GM12878 (cell line): ENCODE results near the gene DUSP10.

Experiments
- EP300 ChIP-seq, 2 experiments: fragments of 150-350 bp in 1 of 2; IDR thresholded peaks; 2 replicates each; pipeline ENCODE4 v1.6.1; 2011 to 2012; ENCODE audit warnings: low read depth in 2 of 2, low read length in 2 of 2, borderline replicate concordance in 1 of 2, improper control_type of control experiment in 1 of 2, inconsistent platforms in 1 of 2; ENCODE audit not compliant: control insufficient read depth in 1 of 2
- GABPA ChIP-seq: IDR thresholded peaks from 2 replicates; pipeline ENCODE4 v1.6.1; 2014; ENCODE audit warnings: antibody characterized with exemption, low read depth, mild to moderate bottlenecking, inconsistent platforms
- POLR2A ChIP-seq: IDR thresholded peaks from 2 replicates; pipeline ENCODE4 v1.6.1; 2011; ENCODE audit warnings: low read depth, mild to moderate bottlenecking, low read length
- ZSCAN29 ChIP-seq: fragments of 450-650 bp; IDR thresholded peaks from 2 replicates; pipeline ENCODE4 v1.6.1; 2017; ENCODE audit warnings: mild to moderate bottlenecking, moderate library complexity
- TF ChIP-seq, protein P1 (sequence below), 3 experiments: IDR thresholded peaks in 2 of 3; conservative IDR thresholded peaks in 1 of 3; 2 replicates each; pipeline ENCODE4 v1.5.1; 2011; ENCODE audit warnings: low read depth in 3 of 3, low read length in 3 of 3, mild to moderate bottlenecking in 3 of 3, control low read depth in 2 of 3, moderate library complexity in 2 of 3, inconsistent platforms in 1 of 3, mixed read lengths in 1 of 3; ENCODE audit not compliant: control insufficient read depth in 2 of 3, insufficient read depth in 1 of 3; ENCODE audit errors: extremely low read depth in 1 of 3

DNA sequence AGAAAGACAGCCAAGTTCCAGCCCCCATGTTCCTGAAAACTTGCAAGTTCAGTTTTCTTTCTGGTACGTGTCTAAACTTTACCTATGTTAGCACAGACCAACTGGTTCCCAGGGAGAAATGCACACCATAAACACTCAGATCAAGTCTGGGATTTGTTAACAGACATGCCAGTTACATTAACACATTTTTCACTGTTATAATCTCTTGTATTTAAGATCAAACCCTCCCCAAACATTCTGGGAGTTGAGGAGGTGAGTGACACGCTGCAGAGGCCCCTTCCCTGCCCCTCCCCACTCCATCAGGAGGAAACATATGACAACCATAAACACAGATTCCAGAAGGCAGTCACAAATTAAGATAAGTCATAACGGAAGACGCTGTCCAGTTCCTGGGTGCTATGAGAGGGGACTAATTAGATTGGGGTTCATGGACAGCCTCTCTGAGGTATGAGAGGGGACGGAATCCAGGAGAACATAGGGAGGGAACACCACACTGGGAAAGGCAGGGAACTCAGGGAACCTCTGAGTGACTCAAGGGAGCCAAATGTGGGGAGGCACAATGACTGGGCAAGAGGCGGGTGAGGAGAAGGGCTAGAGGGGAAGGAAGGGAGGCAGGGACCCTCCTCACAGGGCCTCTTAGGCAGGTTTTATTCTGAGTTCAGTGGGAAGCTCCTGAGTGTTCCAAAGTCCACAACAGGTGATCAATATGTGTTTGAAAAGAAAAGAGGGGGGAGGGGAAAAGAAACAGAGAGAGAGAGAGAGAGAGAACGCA is 25.0 kb downstream of the DUSP10 start:
- TF ChIP-seq, protein P1, sequence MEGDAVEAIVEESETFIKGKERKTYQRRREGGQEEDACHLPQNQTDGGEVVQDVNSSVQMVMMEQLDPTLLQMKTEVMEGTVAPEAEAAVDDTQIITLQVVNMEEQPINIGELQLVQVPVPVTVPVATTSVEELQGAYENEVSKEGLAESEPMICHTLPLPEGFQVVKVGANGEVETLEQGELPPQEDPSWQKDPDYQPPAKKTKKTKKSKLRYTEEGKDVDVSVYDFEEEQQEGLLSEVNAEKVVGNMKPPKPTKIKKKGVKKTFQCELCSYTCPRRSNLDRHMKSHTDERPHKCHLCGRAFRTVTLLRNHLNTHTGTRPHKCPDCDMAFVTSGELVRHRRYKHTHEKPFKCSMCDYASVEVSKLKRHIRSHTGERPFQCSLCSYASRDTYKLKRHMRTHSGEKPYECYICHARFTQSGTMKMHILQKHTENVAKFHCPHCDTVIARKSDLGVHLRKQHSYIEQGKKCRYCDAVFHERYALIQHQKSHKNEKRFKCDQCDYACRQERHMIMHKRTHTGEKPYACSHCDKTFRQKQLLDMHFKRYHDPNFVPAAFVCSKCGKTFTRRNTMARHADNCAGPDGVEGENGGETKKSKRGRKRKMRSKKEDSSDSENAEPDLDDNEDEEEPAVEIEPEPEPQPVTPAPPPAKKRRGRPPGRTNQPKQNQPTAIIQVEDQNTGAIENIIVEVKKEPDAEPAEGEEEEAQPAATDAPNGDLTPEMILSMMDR (IDR thresholded peaks at IDR 0.05 in 2 of 3, conservative IDR thresholded peaks at IDR 0.05 in 1 of 3; ENCODE audit: control insufficient read depth in 2 of 3, extremely low read depth in 1 of 3, insufficient read depth in 1 of 3, low read depth in 3 of 3, low read length in 3 of 3) = no peak
- TF ChIP-seq ZSCAN29 (no peak), EP300 (IDR thresholded peaks at IDR 0.05; ENCODE audit: borderline replicate concordance in 1 of 2, control insufficient read depth in 1 of 2, low read depth in 2 of 2, low read length in 2 of 2) (no peak), POLR2A (no peak), GABPA (no peak)
